K562 (cell line): ENCODE results near the gene ATP5F1D. TPM values are rescaled to one million over a fixed set of nuclear protein-coding genes. Genes with fewer than 3 reads are reported as not detected.

Experiments used
- ATAC-seq: fragments of 200-7000 bp; cut with Tn5 transposase; 3 replicates; pipeline ENCODE4 v1.9.1; 2020; ENCODE audit warnings: moderate library complexity
- BruUV-seq: library from RNA; stranded (reverse); fragments of 400-500 nt; replicated peaks from 2 replicates; lab custom pipeline; 2021; lab: Mats Ljungman, UMichigan
- CTCF ChIA-PET: fragments of 300-600 bp; formaldehyde crosslinking; extraction: SDS; loops from one replicate; lab custom pipeline; 2021; ENCODE audit warnings: low intra/inter-chr PET ratio; lab: Yijun Ruan, JAX
- POLR2A ChIA-PET: fragments of 300-600, 350-650 bp; sonication (Branson Sonifier 250); formaldehyde crosslinking; extraction: SDS; loops from one replicate; lab custom pipeline; 2021; ENCODE audit warnings: antibody characterized with exemption, inconsistent platforms; lab: Yijun Ruan, JAX
- DNase-seq, 4 experiments: peaks; one replicate each; pipeline versions ENCODE4 v3.0.0 to v3.0.0-alpha.2; 2011 to 2018; ENCODE audit warnings: low spot score in 3 of 4, mixed read lengths in 3 of 4; ENCODE audit errors: extremely low read depth in 1 of 4
- FAIRE-seq: peaks from 2 replicates; lab custom pipeline; 2011; peaks lifted over from hg19 to GRCh38; lab: Jason Lieb, UNC
- H2AFZ ChIP-seq: 2 replicates; pipeline ENCODE4 v1.6.0; 2011; ENCODE audit warnings: low read depth, low read length, control low read depth, inconsistent platforms
- H3K27ac ChIP-seq: fragments of 200-600 bp; 3 replicates; pipeline ENCODE4 v1.8.0; 2011; ENCODE audit warnings: low read depth, mild to moderate bottlenecking, control low read depth, inconsistent platforms, low read length, moderate library complexity, mixed read lengths; ENCODE audit errors: extremely low read depth
- H3K27me3 ChIP-seq, 2 experiments: fragments of 300-600 bp in 1 of 2; 2 replicates in 1 of 2; 3 replicates in 1 of 2; pipeline versions ENCODE4 v1.6.0 to v1.8.0; 2011; ENCODE audit warnings: inconsistent platforms in 2 of 2, low read length in 2 of 2, mild to moderate bottlenecking in 1 of 2, mixed read lengths in 1 of 2, moderate library complexity in 1 of 2; ENCODE audit not compliant: control insufficient read depth in 2 of 2, insufficient read depth in 2 of 2
- H3K36me3 ChIP-seq: fragments of 300-600 bp; 3 replicates; pipeline ENCODE4 v1.8.0; 2011; ENCODE audit warnings: mild to moderate bottlenecking, low read length, inconsistent platforms; ENCODE audit not compliant: control insufficient read depth, insufficient read depth
- H3K4me1 ChIP-seq, 2 experiments: fragments of 200-600 bp in 1 of 2; replicated peaks in 1 of 2; 2 replicates in 1 of 2; 3 replicates in 1 of 2; pipeline versions ENCODE4 v1.5.1 to v1.8.0; 2011; ENCODE audit warnings: inconsistent platforms in 2 of 2, low read length in 2 of 2, mild to moderate bottlenecking in 1 of 2, mixed read lengths in 1 of 2, moderate library complexity in 1 of 2; ENCODE audit not compliant: control insufficient read depth in 2 of 2, insufficient read depth in 2 of 2
- H3K4me2 ChIP-seq: 2 replicates; pipeline ENCODE4 v1.6.1; 2011; ENCODE audit warnings: low read length, control low read depth, inconsistent platforms, mixed read lengths; ENCODE audit not compliant: insufficient read depth
- H3K4me3 ChIP-seq: fragments of 200-600 bp; sonication (generic), shearing (Covaris generic); 2 replicates; pipeline ENCODE4 v1.5.1; 2016; ENCODE audit warnings: control low read depth, inconsistent platforms
- H3K79me2 ChIP-seq: fragments of 200-600 bp; 3 replicates; pipeline ENCODE4 v1.8.0; 2011; ENCODE audit warnings: low read length, inconsistent platforms; ENCODE audit not compliant: control insufficient read depth, insufficient read depth
- H3K9ac ChIP-seq, 2 experiments: 2 replicates each; pipeline versions ENCODE4 v1.6.0 to v1.6.1; 2011; ENCODE audit warnings: low read depth in 2 of 2, low read length in 2 of 2, control low read depth in 1 of 2, inconsistent platforms in 1 of 2, mild to moderate bottlenecking in 1 of 2, mixed read lengths in 1 of 2; ENCODE audit not compliant: insufficient read depth in 1 of 2
- H3K9me1 ChIP-seq: one replicate; pipeline ENCODE4 v1.6.0; 2011; ENCODE audit warnings: inconsistent platforms, mild to moderate bottlenecking, low read length, moderate library complexity; ENCODE audit not compliant: control insufficient read depth, insufficient read depth
- H3K9me3 ChIP-seq: replicated peaks from 2 replicates; pipeline ENCODE4 v1.5.1; 2011; ENCODE audit warnings: low read depth, low read length, inconsistent platforms; ENCODE audit not compliant: control insufficient read depth, insufficient read depth
- H4K20me1 ChIP-seq: replicated peaks from 2 replicates; pipeline ENCODE4 v1.6.1; 2011; ENCODE audit warnings: low read length, inconsistent platforms, mixed read lengths; ENCODE audit not compliant: control insufficient read depth, insufficient read depth
- EGR1 ChIP-seq: fragments of 450-650 bp; conservative IDR thresholded peaks from 2 replicates; pipeline ENCODE4 v1.6.1; 2017; ENCODE audit warnings: mild to moderate bottlenecking
- MEF2A ChIP-seq: IDR thresholded peaks from 2 replicates; pipeline ENCODE4 v1.6.1; 2011; ENCODE audit warnings: low read depth, mild to moderate bottlenecking, low read length, moderate library complexity; ENCODE audit not compliant: control insufficient read depth
- NFYB ChIP-seq: IDR thresholded peaks from 2 replicates; pipeline ENCODE4 v1.6.1; 2011; ENCODE audit warnings: mild to moderate bottlenecking, moderate library complexity; ENCODE audit not compliant: insufficient read length; ENCODE audit errors: extremely low read depth
- SMARCA5 ChIP-seq: fragments of 450-650 bp; IDR thresholded peaks from 2 replicates; pipeline ENCODE4 v1.6.1; 2016
- ZBTB5 ChIP-seq: fragments of 450-650 bp; IDR thresholded peaks from 2 replicates; pipeline ENCODE4 v1.6.1; 2017; ENCODE audit warnings: antibody characterized with exemption
- WGBS: fragments of 100-300 bp; shearing (Covaris generic); methylation state at CpG from one replicate; pipeline ENCODE4 v1.1.6; 2016; ENCODE audit warnings: low coverage, mixed read lengths; ENCODE audit not compliant: insufficient coverage; ENCODE audit errors: missing lambda C conversion rate; 5-methylcytosine and 5-hydroxymethylcytosine counted together
- in situ Hi-C: fragments of 300-500 bp; cut with MboI; formaldehyde crosslinking; loops from 4 replicates; pipeline ENCODE4 v1.15.0; 2018; ENCODE audit warnings: inconsistent platforms, mixed read lengths
- intact Hi-C: fragments of 100-400 bp; cut with micrococcal nuclease; formaldehyde crosslinking; loops from 2 replicates; pipeline ENCODE4 v1.14.2; 2022
- polyA plus RNA-seq, 8 experiments: library from polyadenylated mRNA; depleted of rRNA in 4 of 8; stranded (reverse) in 5 of 8; unstranded in 3 of 8; fragments of >200 nt; fragmentation: Nextera tagmentation in 2 of 8; fragmentation: Illumina TruSeq in 1 of 8; extraction: Ambion mirVana in 2 of 8; extraction: Trizol in 1 of 8; gene quantifications; 2 replicates each; pipeline versions ENCODE4 v1.2.1 to v1.2.3, GENCODE V29; 2011 to 2014; ENCODE audit warnings: inconsistent platforms in 1 of 8, missing spikeins in 1 of 8
- total RNA-seq, 7 experiments: library from RNA; depleted of rRNA in 6 of 7; stranded (reverse); fragments of >200 nt in 6 of 7; fragmentation: Illumina TruSeq in 2 of 7; extraction: Trizol in 2 of 7; gene quantifications; 2 replicates each; pipeline versions ENCODE4 v1.2.1 to v1.2.3, GENCODE V29; 2011 to 2021; ENCODE audit warnings: low replicate concordance in 1 of 7

The ATP5F1D gene
- total and polyA plus RNA-seq, 9 of the 15 experiments (the other 6 are each of a cell fraction or from before 2014, with no cell fraction given), result 3.9 to 409 (median 36.8) TPM

GRCh38 chr19:1263188-1263587, 21.6 kb downstream of the ATP5F1D start:
- TF ChIP-seq MEF2A (no peak), SMARCA5 (no peak), ZBTB5 (no peak), NFYB (no peak), EGR1 (0 out of 2 replicates have a peak, but pooled peaks have one; percentile 29)
- Histone ChIP-seq H3K27me3 (no peaks in the 10 kb centered on the region), H3K9me1 (no peaks in the 10 kb centered on the region), H3K27ac (peak overlapping the region; percentile 37; the same call in 2 of the 3 replicates), H3K9me3 (no peaks in the 10 kb centered on the region), H2AFZ (no peak overlapping the region), H3K4me2 (no peak overlapping the region), H3K4me3 (no peak overlapping the region), H3K36me3 (peaks cover 5% of the 10 kb centered on the region; the same call in 2 of the 3 replicates), H3K9ac (peak overlapping the region in 1 of 2 experiments; percentile 92; a peak in 2 of 4 replicates), H4K20me1 (0 out of 2 replicates have a peak, but pooled peaks cover 3% of the 10 kb centered on the region), H3K4me1 (peaks cover 67 to 95% of the 10 kb centered on the region in 2 experiments), H3K79me2 (peaks cover 16% of the 10 kb centered on the region)
- in situ Hi-C loops (no loop called here), intact Hi-C loops (no loop called here)
- POLR2A ChIA-PET, result interaction anchor here (2.6 kb wide), 1 partner anchor 10 kb away, joined by 14 read pairs; no protein-coding TSS in a partner anchor
- BruUV-seq, result no TSS peak
- ATAC-seq (no peak), FAIRE-seq (no peak), DNase-seq (no peak)
- CTCF ChIA-PET, result no interaction called here
- 60% methylated on average over 5 of the region's 5 CpGs for WGBS
